Measurements from ENCODE around the gene CHIC1.

GRCh38 chrX:73683236-73683859, 120.4 kb downstream of the CHIC1 start:
- TF ChIP-seq POLR2AphosphoS5 (IDR thresholded peaks at IDR 0.05; ENCODE audit: low read depth, low read length) (no peak), POLR2A (IDR thresholded peaks at IDR 0.05; ENCODE audit: low read depth, low read length) (no peak)
